IMR-90 (cell line): Measurements from ENCODE around the gene NTSR2. TPM values are rescaled to one million over a fixed set of nuclear protein-coding genes. Genes with fewer than 3 reads are reported as not detected.

Experiments
- CEBPB ChIP-seq: IDR thresholded peaks from 2 replicates; pipeline ENCODE4 v1.6.1; 2012; ENCODE audit warnings: low read depth, low read length, improper control_type of control experiment
- CHD1 ChIP-seq: IDR thresholded peaks from 2 replicates; pipeline ENCODE4 v1.6.1; 2012; ENCODE audit warnings: low read depth, low read length, improper control_type of control experiment
- CTCF ChIP-seq: conservative IDR thresholded peaks from 2 replicates; pipeline ENCODE4 v1.5.1; 2012; ENCODE audit warnings: mild to moderate bottlenecking, low read depth, low read length, improper control_type of control experiment
- RCOR1 ChIP-seq: IDR thresholded peaks from 2 replicates; pipeline ENCODE4 v1.6.1; 2012; ENCODE audit warnings: mild to moderate bottlenecking, low read length, improper control_type of control experiment; ENCODE audit not compliant: insufficient replicate concordance
- RFX5 ChIP-seq: IDR thresholded peaks from 2 replicates; pipeline ENCODE4 v1.8.0; 2012; ENCODE audit warnings: low read depth, mild to moderate bottlenecking, low read length, moderate library complexity
- SMC3 ChIP-seq: fragments of 150-350 bp; IDR thresholded peaks from 2 replicates; pipeline ENCODE4 v1.6.1; 2016; ENCODE audit warnings: low read depth, mild to moderate bottlenecking, antibody characterized with exemption, low read length, moderate library complexity
- polyA plus RNA-seq, 3 experiments: library from polyadenylated mRNA; depleted of rRNA; stranded (reverse); fragments of >200 nt; gene quantifications; 2 replicates each; pipeline ENCODE4 v1.2.3, GENCODE V29; 2012; ENCODE audit warnings: low replicate concordance in 1 of 3
- total RNA-seq: library from RNA; depleted of rRNA; stranded (reverse); fragments of >200 nt; gene quantifications from 2 replicates; pipeline ENCODE4 v1.2.3, GENCODE V29; 2012

NTSR2 gene
- total and polyA plus RNA-seq, 2 of the 4 experiments (the other 2 are of a cell fraction), result not detected

- 0 out of 2 replicates have a peak, but pooled peaks have one; percentile 15 for TF ChIP-seq CTCF
- TF ChIP-seq RCOR1, result peak; percentile 48
- TF ChIP-seq RFX5, result no peak
- TF ChIP-seq CEBPB, result no peak
- no peak for TF ChIP-seq SMC3
- no peak for TF ChIP-seq CHD1
Observed at GRCh38 chr2:11669454-11670291, at the start of gene NTSR2 (continued).
